Stimulated activated CD4-positive, alpha-beta T cell treated with anti-CD3 and anti-CD28 coated beads, Interleukin-12 subunit alpha, Interleukin-12 subunit beta, amount 100 ng/mL, for 4 hours (primary cell): ENCODE measurements around the gene ETNK1.

ENCODE experiments used
- DNase-seq: peaks from one replicate; pipeline ENCODE4 v3.0.0-alpha.2; 2020

The ETNK1 gene

DNA sequence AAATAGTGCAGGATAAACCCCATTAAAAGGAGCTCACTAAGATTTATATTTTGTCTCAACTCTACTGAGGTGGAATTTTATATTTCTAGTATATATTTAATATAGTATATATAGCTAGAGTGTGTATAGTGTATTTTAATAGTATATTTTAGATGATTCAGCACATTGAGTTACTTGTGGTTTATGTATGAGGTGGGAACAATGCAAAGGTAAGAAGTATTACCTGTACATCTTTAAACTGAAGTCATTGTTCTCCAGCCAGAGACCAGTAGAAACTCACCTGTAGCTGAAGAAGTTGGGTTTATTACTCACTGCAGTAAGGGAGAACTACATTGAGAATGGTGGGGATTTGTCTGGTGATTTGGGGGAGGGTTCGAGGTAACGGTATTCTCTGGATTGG, 15.9 kb downstream of the ETNK1 start:
- no peak for DNase-seq

DNA sequence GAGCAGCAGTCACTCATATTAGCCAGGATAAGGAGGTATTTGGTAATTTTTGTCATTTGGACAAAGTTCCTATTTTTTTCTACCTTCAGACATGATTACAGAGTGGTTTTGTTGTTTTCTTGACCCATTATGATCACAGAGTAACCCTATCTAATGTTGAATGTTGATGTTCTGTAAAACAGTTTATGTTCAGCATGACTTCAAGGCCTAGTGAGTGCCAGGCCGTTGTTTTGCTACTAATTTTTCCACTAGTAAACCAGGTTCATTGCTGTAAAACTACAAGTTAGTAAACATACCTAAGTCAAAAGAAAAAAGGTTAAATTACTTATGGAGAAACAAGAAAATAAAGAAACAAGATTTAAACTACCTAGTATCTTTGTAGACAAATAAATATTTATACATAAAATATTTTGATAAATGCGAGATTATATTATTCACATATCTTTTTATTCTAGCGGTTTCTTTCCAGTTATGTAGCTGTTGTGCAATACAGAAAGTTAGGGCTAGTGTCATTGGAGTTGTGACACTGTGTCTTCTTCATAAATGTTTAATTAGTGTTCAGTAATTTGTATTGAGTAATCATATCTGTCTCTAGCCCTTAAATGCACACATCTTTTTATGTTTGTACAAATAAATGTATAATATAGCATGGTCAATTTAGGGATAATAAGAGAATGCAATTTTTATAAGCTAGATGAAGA, 16.5 kb downstream of the ETNK1 start:
- DNase-seq, result no peak

DNA sequence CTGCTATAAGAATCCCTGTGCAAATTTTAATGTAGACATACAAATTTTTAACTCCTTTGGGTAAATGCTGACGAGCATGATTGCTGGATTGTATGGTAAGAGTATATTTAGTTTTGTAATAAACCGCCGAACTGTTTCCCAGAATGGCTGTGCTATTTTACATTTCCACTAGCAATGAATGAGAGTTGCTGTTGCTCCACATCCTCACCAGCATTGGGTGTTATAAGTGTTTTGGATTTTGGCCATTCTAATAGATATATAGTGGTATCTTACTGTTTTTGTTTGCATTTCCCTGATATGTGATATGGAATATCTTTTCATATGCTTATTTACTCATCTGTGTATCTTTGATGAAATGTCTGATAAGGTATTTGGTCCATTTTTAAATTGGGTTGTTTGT, 23.7 kb downstream of the ETNK1 start:
- no peak for DNase-seq

DNA sequence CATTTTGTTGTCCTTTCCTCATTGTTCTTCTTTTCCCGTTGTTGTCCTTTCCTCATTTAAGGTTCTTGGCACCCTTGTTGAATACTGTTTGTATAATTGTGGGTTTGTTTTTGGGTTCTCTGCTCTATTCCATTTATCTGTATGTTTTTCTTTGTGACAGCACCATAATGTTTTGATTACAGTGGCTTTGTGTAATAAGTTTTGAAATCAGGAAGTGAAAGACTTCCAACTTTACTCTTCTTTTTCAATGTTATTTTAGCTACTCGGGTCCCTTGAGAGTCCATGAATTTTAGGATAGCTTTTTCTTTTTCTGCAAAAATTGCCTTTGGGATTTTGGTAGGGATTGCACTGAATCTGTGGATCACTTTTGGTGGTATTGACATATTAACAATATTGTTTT, 28.1 kb downstream of the ETNK1 start:
- DNase-seq, result no peak

DNA sequence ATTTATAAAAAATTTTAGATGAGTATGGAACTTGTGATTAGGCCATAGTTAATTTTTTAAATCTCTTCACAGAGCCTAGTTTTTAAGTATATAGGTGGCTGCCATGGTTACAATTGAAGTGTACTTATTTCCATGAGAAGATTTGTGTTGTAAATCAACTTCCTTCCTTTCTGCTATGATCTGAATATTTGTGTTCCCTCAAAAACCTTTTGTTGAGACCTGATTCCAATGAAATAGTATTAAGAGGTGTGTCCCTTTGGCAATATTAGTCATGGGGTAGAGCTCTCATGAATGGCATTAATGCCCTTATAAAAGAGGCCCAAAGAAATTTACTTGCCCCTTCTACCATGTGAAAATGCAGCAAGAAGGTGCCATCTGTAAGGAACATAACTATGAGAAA, 28.8 kb downstream of the ETNK1 start:
- DNase-seq, result no peak

DNA sequence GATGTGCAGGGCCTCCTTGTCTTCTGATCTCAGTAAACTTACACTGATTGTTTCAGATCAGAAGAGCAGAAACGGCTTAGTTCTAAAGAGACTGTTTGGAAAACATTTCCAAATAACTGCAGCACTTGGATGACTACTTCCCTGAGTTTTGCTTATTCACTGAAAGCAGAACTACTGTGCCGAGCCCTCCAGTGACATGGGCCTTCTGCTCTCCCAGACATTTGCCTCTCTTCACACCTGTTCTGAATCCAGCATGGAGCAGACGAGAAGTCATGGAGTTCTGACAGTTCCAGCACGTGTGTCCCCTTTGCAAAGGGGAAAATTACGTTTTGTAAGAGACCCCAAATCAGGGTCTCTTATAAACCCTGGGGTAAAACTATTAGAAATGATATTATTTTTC, 31.4 kb downstream of the ETNK1 start:
- no peak for DNase-seq

DNA sequence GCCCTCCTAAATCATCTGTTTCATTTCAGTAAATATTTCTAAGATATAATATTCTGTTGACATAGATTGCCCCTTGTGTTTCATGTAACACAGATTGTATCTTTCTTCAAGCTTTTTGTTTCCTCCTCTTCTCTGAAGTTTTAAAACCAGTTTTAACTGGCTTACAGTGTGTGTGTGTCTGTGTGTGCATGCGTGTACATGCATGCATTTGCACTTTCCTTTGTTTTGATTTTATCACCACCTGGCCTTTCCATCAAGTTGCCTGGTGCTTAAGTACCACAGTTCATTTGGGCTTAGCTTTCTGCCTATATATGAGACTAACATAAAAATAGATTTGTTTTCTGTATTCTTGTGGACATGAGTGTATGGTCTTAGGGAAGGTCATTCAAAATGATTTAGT, 31.9 kb downstream of the ETNK1 start:
- no peak for DNase-seq

DNA sequence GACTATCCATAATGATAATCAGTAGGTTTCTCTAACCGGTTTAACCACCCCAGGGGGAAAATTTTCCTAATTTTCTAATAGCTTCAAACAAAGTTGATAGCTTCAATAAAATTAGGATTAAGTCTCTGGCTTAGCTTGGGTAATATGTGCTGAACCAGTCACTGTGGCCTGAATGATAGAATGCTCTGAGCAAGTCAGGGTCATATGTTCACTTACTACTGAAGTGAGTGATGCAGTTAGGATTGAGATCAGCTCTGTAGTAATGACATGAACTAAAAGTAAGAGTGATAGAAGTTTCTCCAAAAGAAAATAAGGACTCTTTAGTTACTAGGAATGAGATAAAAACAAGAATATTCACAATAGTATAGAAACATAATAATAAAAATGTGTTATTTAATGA, 32.6 kb downstream of the ETNK1 start:
- DNase-seq, result no peak

DNA sequence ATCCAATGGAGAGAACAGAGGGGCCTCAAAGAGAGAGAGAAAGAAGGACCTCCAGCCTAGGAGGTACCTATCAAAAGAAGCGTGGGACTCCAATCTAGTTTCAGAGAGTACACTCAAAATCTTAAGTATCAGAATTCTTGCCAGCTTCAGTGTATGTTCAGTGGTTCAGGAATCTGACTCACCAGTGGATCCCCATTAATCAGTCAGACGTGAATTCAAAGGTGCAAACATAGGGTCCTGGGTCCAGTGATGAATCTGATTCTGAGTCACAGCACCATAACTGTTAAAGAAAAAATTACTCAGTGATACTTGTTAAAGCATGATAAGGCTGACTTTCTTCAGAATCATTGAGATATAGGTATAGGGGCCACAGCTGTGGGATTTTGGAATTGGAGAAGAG, 33.2 kb downstream of the ETNK1 start:
- no peak for DNase-seq

DNA sequence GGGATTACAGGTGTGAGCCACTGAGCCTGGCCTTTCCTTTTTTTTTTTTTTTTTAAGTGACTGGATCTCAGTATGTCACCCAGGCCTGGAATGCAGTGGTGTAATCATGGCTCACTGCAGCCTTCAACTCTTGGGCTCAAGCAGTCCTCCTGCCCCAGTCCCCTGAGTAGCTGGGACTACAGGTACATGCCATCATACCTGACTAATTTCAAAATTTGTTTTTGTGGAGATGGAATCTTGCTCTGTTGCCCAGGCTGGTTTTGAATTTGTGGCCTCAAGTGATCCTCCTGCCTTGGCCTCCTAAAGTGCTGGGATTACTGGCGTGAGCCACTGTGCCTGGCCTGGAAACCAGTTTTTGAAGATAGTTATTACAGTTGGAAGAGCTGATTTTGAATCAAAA, 37.4 kb downstream of the ETNK1 start:
- DNase-seq, result no peak

DNA sequence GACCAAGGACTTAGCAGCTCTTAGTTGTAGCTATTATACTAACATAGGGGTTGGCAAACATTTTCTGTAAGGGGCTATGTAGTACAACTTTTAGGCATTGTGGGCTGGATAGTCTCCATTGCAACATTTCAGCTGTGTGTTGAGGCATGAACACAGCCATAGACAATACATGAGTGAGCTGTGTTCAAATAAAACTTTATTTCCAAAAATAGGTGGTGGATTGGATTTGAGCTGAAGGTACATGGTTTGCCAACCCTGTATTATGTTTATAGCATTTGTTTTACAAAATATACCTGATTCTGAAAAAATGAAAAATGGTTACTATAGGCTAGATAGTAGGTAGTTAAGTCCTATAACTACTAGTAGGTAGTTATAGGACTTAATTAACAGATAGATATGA, 40.5 kb downstream of the ETNK1 start:
- DNase-seq, result no peak

DNA sequence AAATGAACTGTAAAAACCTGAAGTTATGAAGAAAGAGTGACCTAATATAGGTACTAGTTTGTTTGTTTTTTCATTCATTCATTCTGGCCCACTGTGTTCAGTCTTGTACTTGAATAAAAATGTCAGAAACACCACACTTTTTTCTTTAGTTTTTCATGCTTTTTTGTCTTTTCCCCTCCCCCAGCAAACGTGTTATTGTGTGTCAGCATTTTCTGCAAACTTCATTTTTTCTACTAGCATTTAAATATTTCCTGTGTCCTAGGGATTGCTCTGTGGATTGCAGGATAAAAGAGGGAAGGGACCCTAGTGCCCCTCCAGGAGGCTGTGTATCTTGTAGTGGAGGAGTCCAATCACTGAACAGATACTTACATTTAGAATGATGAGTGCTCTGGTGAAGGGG, 42.2 kb downstream of the ETNK1 start:
- no peak for DNase-seq

DNA sequence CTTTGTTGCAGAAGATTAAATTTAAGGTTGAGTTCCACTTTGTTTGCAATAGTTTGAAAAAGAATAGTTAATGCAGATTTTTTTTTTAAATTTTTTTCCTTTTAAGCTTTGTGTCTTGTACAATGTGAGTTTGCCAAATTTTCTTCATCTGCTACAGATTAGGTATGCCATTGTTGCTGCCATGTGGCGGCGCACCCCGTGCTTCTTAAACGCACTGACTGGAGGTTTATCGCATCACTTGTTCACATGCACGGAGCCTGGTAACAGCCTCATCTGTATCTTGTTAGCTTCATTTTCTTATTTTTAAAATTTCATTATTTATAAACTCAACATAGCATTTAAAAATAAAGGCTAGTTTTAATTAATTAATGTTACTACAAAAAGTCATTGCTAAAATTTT, 43.5 kb downstream of the ETNK1 start:
- no peak for DNase-seq

DNA sequence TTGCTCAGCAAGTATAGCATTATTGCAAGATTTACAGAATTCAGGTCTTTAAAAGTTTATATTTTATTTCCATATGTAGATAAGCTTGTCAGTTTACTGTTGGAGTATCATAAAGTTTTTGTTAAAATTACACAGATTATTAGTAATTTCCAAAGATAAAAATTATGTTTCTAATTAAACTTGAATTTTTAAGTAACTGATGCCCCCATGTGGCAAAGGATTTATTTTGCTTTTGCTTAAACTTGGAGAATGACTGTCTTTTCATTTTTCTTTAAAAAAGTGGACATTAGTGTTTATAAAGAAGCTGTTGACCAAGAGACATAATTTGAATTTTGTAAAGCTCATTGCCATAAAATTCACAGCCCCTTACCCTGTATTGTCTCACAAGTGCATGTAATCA, 45.8 kb downstream of the ETNK1 start:
- DNase-seq, result no peak

DNA sequence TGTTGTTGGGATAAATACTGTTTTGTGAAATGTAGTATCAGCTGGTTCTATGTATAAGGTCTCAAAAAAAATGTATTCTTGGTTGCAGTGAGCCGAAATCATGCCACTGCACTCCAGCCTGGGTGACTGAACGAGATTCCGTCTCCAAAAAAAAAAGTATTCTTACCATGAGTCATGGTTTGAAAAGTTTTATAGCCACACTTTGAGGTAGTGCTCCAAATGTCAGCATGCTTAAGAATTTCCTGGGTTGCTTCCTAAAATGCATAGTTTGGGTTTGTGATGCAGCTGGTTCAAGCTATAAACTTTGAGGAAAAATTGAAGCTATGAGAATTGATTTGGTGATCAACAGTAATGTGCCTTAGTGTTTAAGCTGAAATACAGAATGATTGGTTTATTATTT, 48.0 kb downstream of the ETNK1 start:
- DNase-seq, result no peak

DNA sequence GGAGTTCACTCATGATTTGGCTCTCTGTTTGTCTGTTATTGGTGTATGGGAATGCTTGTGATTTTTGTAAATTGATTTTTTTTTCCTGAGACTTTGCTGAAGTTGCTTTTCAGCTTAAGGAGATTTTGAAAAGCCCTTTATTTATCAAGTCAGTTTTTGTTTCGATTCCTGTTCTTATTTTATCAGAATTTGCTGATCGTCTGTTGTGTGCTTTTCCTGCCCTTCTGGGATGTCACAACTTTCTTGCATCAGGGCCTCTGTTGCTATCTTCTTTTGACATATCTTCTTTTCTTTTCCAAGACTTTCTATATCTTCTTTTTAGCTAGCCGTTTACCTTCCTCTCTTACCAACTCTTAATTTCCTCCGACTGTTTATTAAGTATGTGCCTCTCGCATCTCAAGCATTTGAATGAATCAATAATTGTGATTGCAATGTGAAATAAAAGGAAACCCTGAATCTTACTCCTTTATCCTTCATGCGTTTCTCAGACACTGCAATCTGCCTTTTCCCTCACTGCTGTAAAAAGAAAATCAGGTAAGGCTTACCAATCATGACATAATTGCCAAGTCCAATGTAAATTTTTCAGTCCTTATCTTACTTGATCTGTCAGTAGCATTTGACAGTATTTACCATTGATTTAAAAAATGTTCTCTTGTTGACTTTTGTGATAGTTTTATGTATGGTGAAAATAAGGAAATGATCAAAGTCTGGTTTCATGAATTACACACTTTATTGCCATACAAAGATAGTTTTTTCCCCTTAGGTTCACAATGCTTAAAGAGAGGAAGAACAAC, 53.0 kb downstream of the ETNK1 start:
- DNase-seq, result no peak

DNA sequence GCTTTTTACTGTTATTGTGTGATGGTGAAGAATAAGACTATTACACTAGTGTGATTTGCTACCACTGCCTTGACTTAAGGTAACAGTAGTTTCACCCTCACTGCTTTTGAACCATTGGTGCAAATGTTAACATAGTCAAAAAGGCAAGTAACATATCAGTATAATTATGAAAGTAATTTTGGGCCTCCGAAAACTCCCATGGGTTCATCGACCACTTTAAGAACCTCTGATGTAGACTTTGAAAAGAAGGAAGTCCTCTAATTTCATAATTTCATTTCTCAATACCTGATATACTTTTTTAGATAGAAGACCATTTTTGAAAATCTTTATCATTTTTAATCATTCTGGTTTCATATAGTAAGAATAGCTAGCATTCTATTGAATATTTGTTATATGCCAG, 57.7 kb downstream of the ETNK1 start:
- DNase-seq, result no peak

DNA sequence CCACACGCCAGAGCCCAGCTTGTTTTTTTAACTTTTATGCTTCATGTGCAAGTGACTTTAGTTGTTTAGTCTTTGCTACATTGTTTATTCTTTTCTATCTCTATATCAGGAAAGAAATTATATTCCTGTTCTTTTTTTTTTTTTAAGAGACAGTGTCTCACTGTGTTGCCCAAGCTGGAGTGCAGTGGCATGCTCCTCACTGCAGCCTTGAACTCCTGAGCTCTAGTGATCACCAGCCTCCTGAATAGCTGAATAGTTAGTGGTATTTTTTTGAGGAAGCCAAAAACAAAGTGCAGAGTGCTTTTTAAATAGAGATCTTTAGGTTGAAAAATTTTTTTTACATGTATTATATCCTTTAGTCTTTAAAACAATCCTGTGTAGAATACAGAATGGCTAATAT, 58.2 kb downstream of the ETNK1 start:
- no peak for DNase-seq

DNA sequence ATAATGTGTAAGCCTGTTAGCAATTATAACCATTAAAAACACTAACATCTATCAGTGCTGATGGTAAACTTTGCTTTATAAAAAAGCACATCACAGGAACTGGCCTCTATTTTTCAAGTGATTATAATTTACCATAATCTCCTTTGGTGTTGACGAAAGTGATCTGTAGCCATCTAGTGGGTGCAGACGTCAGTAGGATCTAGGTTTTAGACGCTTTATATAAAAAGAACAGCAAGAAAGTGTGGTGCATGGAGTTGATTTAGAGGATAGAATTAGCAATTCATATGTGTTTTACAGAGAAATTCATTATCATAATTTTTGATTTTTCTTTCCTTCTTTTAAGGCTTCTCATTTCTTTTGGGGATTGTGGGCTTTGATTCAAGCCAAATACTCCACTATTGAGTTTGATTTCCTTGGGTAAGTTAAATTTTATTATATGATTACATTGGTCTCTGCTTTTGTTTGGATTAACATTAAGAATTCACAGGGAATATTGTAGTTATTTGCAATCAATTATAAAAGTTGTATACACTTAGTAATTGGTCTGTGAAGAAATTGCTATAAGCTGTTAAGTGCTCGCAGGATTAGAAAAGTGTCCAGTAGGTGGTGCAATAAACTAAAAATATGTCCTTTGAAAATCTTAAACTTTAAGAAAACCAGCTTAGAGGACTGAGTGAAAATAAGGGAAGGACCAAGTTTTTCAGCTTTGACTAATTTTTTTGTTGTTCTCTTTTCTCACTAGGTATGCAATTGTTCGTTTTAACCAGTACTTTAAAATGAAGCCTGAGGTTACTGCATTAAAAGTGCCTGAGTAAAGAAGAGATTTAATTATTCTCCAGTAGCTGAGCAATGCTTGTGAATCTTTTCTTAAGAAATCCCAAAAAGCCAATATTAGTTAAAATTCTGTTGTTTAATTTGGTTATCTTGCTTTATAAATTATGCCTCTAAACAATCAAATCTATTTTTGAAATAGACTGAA, 59.5 kb downstream of the ETNK1 start:
- DNase-seq, result no peak

DNA sequence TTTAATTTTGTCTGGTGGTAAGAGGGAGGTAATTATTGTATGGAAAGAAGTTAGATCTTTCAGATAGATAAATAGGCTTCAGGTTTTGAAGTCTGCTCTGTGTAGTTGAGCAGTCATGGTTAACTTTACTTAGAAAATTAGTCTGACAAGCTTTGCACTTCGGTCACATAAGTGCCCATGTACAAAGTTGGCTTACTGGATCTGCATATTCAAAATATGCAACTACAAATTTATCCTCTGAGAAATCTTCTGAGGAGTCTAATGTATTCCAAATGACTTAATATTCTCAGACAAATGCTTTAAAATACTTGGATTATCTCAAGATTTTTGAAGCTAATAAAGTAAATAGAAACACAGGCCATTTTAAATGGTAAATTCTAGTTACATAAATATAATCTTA, 61.2 kb downstream of the ETNK1 start:
- DNase-seq, result no peak

DNA sequence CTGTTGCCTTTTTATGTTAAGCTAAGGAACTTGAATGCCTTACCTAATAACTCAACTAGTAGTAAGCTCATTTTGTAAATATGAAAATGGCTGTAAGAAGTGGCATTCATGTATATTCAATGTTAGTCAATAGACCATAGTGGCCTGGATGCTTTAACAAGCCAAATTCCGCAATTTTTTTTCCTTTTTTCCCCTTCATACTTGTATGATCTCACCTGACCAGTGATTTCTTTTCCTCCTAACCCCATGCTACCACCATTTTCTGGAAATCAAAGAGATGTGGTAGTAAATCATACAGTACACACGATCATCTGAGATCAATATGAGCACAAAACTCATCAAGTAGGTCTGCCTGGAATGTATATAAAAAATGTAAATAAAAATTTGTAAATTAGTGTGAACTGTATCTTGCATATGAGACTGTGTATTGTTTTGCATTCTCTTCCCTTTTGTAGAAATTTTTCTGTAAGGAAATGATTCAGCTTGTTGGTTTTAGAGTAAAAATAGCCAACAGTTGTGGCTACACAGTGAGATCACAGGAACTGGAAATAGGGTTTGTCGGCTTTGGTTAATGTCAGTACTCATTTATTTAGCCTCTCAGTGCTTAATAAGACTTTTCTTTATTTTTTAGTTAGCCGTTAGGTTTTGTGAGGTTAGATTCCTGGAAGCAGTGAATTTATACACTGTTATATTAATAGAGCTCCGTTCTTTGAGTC, 62.5 kb downstream of the ETNK1 start:
- DNase-seq, result no peak

DNA sequence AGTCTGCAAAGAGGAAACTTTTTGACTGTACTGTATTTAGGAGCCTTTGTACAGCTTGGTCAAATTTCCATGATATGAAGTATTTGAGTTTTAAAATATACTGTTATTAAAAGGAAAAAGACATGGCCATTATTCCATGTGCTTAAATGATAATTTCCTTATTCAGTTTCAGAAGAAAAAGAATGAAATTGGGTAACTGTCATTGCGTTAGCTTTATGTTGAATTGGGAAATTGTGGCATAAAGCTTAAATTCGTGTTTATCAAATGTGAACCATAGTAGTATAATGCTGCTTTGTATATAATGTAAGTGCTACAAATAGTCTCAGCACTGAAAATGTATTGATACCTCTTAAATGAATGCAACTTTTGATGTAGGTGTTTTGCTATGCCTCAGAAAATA, 64.9 kb downstream of the ETNK1 start:
- no peak for DNase-seq

DNA sequence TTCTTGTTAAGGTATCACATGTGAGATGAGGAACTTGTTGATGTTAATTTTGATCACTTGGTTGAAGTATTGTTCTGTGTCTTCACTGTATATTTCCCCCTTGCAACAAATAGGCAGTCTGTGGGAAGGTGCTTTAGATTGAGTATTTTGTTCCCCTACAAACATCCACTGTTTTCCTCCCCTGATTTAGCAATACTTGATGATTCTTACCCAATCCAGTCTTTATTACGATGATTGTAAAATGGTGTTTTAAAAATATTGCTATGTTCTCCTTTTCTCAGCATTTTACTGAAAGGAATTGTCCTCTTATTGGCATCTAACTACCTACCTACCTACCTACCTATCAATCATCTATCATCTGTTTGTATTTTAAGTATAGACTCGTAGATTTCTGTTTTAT, 66.3 kb downstream of the ETNK1 start:
- DNase-seq, result no peak
